HuH-7 (cell line): ENCODE measurements around the gene KSR2.
"Not testable (repeated sequence)": the region's sequence is repeated elsewhere in the genome, so short reads cannot be mapped to it uniquely, and the experiment has no call there.

Experiments
- DNase-seq: peaks from one replicate; pipeline ENCODE4 v3.0.0; 2011; ENCODE audit warnings: low spot score

Gene KSR2

GRCh38 chr12:117821480-117822175 is 147.2 kb downstream of the KSR2 start:
- no peak for DNase-seq

GRCh38 chr12:117820216-117820907 is 148.4 kb downstream of the KSR2 start:
- DNase-seq: no peak

- DNase-seq: no peak
Measured at GRCh38 chr12:117819160-117819559, 149.6 kb downstream of the KSR2 start.

GRCh38 chr12:117818400-117818799 is 150.4 kb downstream of the KSR2 start:
- no peak for DNase-seq

- no peak for DNase-seq
Measured at GRCh38 chr12:117809509-117809908, 159.3 kb downstream of the KSR2 start.

GRCh38 chr12:117807946-117808345 is 160.8 kb downstream of the KSR2 start:
- DNase-seq: no peak

GRCh38 chr12:117807355-117807754 is 161.4 kb downstream of the KSR2 start:
- no peak for DNase-seq

- DNase-seq: no peak
Measured at GRCh38 chr12:117805865-117806264, 162.9 kb downstream of the KSR2 start.

GRCh38 chr12:117803001-117803400 is 165.8 kb downstream of the KSR2 start:
- DNase-seq: peak; percentile 57

- DNase-seq: not testable (repeated sequence)
Measured at GRCh38 chr12:117800711-117801110, 168.1 kb downstream of the KSR2 start.

- no peak for DNase-seq
Measured at GRCh38 chr12:117797202-117797601, 171.6 kb downstream of the KSR2 start.

GRCh38 chr12:117792877-117793424 is 175.8 kb downstream of the KSR2 start:
- no peak for DNase-seq

GRCh38 chr12:117792471-117792870 is 176.3 kb downstream of the KSR2 start:
- no peak for DNase-seq

GRCh38 chr12:117790948-117791347 is 177.8 kb downstream of the KSR2 start:
- no peak for DNase-seq

GRCh38 chr12:117790198-117790597 is 178.6 kb downstream of the KSR2 start:
- DNase-seq: no peak

- DNase-seq: no peak
Measured at GRCh38 chr12:117789195-117789912, 179.4 kb downstream of the KSR2 start.

GRCh38 chr12:117778656-117779055 is 190.1 kb downstream of the KSR2 start:
- no peak for DNase-seq

GRCh38 chr12:117774941-117775775 is 193.6 kb downstream of the KSR2 start:
- no peak for DNase-seq

- DNase-seq: no peak
Measured at GRCh38 chr12:117768860-117769259, 199.9 kb downstream of the KSR2 start.

- DNase-seq: no peak
Measured at GRCh38 chr12:117766008-117766407, 202.8 kb downstream of the KSR2 start.

GRCh38 chr12:117762143-117762542 is 206.6 kb downstream of the KSR2 start:
- DNase-seq: no peak
